Liver (tissue), 9 donors: ENCODE results near the gene MN1. TPM values are rescaled to one million over a fixed set of nuclear protein-coding genes. Genes with fewer than 3 reads are reported as not detected.

Experiments used
- DNase-seq: peaks from one replicate; pipeline ENCODE4 v3.0.0-alpha.2; 2017; ENCODE audit warnings: low spot score
- H3K27ac ChIP-seq, 2 donors: one replicate each; pipeline ENCODE4 v1.7.0; 2013; ENCODE audit warnings: inconsistent platforms in 2 of 2, low read length in 2 of 2, control low read depth in 1 of 2, low read depth in 1 of 2, mild to moderate bottlenecking in 1 of 2
- H3K27me3 ChIP-seq, 4 donors: one replicate each; pipeline versions ENCODE4 v1.6.1 to v1.7.0; 2013; ENCODE audit warnings: low read length in 3 of 4, inconsistent platforms in 1 of 4, mild to moderate bottlenecking in 1 of 4, moderate library complexity in 1 of 4; ENCODE audit not compliant: control insufficient read depth in 4 of 4, insufficient read depth in 4 of 4
- H3K36me3 ChIP-seq, 4 donors: one replicate each; pipeline versions ENCODE4 v1.6.1 to v1.7.0; 2013; ENCODE audit warnings: low read length in 3 of 4, mild to moderate bottlenecking in 3 of 4, low read depth in 1 of 4, moderate library complexity in 1 of 4; ENCODE audit not compliant: control insufficient read depth in 4 of 4, insufficient read depth in 3 of 4
- H3K4me1 ChIP-seq, 4 donors: one replicate each; pipeline versions ENCODE4 v1.6.1 to v1.7.0; 2013; ENCODE audit warnings: low read length in 3 of 4, mild to moderate bottlenecking in 3 of 4, moderate library complexity in 1 of 4; ENCODE audit not compliant: control insufficient read depth in 4 of 4, insufficient read depth in 4 of 4
- H3K4me3 ChIP-seq, 3 donors: one replicate each; pipeline versions ENCODE4 v1.6.1 to v1.7.0; 2013; ENCODE audit warnings: low read length in 3 of 3, control low read depth in 1 of 3, low read depth in 1 of 3, mild to moderate bottlenecking in 1 of 3
- H3K9ac ChIP-seq, 2 donors: one replicate each; pipeline ENCODE4 v1.7.0; 2013; ENCODE audit warnings: low read length in 2 of 2, mild to moderate bottlenecking in 2 of 2, moderate library complexity in 2 of 2, control low read depth in 1 of 2, low read depth in 1 of 2
- H3K9me3 ChIP-seq, 4 donors: one replicate each; pipeline versions ENCODE4 v1.6.1 to v1.7.0; 2013; ENCODE audit warnings: low read length in 3 of 4; ENCODE audit not compliant: control insufficient read depth in 4 of 4
- EGR1 ChIP-seq, 2 donors: IDR thresholded peaks; 2 replicates each; pipeline ENCODE4 v1.6.1; 2016 to 2018; ENCODE audit warnings: antibody characterized with exemption in 2 of 2, low read depth in 2 of 2
- FOXA1 ChIP-seq: IDR thresholded peaks from 2 replicates; pipeline ENCODE4 v1.6.1; 2016; ENCODE audit warnings: antibody characterized with exemption
- FOXA2 ChIP-seq: IDR thresholded peaks from 2 replicates; pipeline ENCODE4 v1.6.1; 2016; ENCODE audit warnings: antibody characterized with exemption
- GABPA ChIP-seq, 2 donors: IDR thresholded peaks in 1 of 2; conservative IDR thresholded peaks in 1 of 2; 2 replicates each; pipeline ENCODE4 v1.6.1; 2016; ENCODE audit warnings: antibody characterized with exemption in 2 of 2, mild to moderate bottlenecking in 1 of 2, moderate library complexity in 1 of 2
- HNF4A ChIP-seq, 2 donors: conservative IDR thresholded peaks; 2 replicates each; pipeline ENCODE4 v1.6.1; 2016; ENCODE audit warnings: antibody characterized with exemption in 2 of 2, mild to moderate bottlenecking in 2 of 2
- HNF4G ChIP-seq: IDR thresholded peaks from 2 replicates; pipeline ENCODE4 v1.6.1; 2016; ENCODE audit warnings: antibody characterized with exemption
- JUND ChIP-seq, 2 donors: IDR thresholded peaks; 2 replicates each; pipeline ENCODE4 v1.6.1; 2016; ENCODE audit warnings: antibody characterized with exemption in 2 of 2
- MAX ChIP-seq: IDR thresholded peaks from 2 replicates; pipeline ENCODE4 v1.6.1; 2016; ENCODE audit warnings: antibody characterized with exemption
- NR2F2 ChIP-seq: IDR thresholded peaks from 2 replicates; pipeline ENCODE4 v1.6.1; 2016; ENCODE audit warnings: antibody characterized with exemption
- RAD21 ChIP-seq, 2 donors: IDR thresholded peaks; 2 replicates each; pipeline ENCODE4 v1.6.1; 2016; ENCODE audit warnings: antibody characterized with exemption in 2 of 2, mild to moderate bottlenecking in 2 of 2
- REST ChIP-seq: IDR thresholded peaks from 2 replicates; pipeline ENCODE4 v1.6.1; 2016; ENCODE audit warnings: antibody characterized with exemption, mild to moderate bottlenecking
- SP1 ChIP-seq: IDR thresholded peaks from 2 replicates; pipeline ENCODE4 v1.6.1; 2018; ENCODE audit warnings: antibody characterized with exemption, mild to moderate bottlenecking
- TAF1 ChIP-seq: conservative IDR thresholded peaks from 2 replicates; pipeline ENCODE4 v1.6.1; 2016; ENCODE audit warnings: antibody characterized with exemption, mild to moderate bottlenecking
- YY1 ChIP-seq: IDR thresholded peaks from 2 replicates; pipeline ENCODE4 v1.6.1; 2016; ENCODE audit warnings: antibody characterized with exemption, mild to moderate bottlenecking
- ZBTB33 ChIP-seq: IDR thresholded peaks from 2 replicates; pipeline ENCODE4 v1.6.1; 2016; ENCODE audit warnings: antibody characterized with exemption
- WGBS: extraction: QIAGEN DNeasy Blood & Tissue Kit; methylation state at CpG from one replicate; pipeline ENCODE4 v1.1.7; 2013; 5-methylcytosine and 5-hydroxymethylcytosine counted together
- polyA plus RNA-seq, 2 donors: library from polyadenylated mRNA; stranded (reverse) in 1 of 2; unstranded in 1 of 2; fragments of 200-250 nt in 1 of 2; fragments of >200 nt in 1 of 2; fragmentation: Nextera tagmentation in 1 of 2; extraction: Ambion mirVana in 1 of 2; gene quantifications; one replicate each; pipeline versions ENCODE4 v1.2.1 to v1.2.3, GENCODE V29; 2013 to 2015
- total RNA-seq, 2 donors: library from RNA; depleted of rRNA; stranded (reverse); fragments of >200 nt; gene quantifications; one replicate each; pipeline ENCODE4 v1.2.3, GENCODE V29; 2014
- TF ChIP-seq, protein P1 (sequence below): fragments of 150-350 bp; IDR thresholded peaks from 2 replicates; pipeline ENCODE4 v1.5.1; 2017; ENCODE audit warnings: improper control_type of control experiment, low read depth, low read length; ENCODE audit not compliant: missing input control
- TF ChIP-seq, protein P2 (sequence below): IDR thresholded peaks from 2 replicates; pipeline ENCODE4 v1.6.1; 2016; ENCODE audit warnings: antibody characterized with exemption
- donor health status: healthy.
- donor health status: healthy.
- donor health status: healthy.
- donor health status: healthy.
- donor health status: healthy.

The MN1 gene
- total and polyA plus RNA-seq, 4 donors, result 0.10 to 0.33 (median 0.21) TPM

GRCh38 chr22:27705408-27706080 lies 96.0 kb downstream of the MN1 start:
- Histone ChIP-seq H3K36me3 (no peaks in the 10 kb centered on the region), H3K9ac (no peak overlapping the region), H3K4me3 (no peak overlapping the region), H3K27me3 (no peaks in the 10 kb centered on the region), H3K4me1 (no peaks in the 10 kb centered on the region), H3K27ac (no peak overlapping the region), H3K9me3 (peaks cover 3 to 9% (median 5%) of the 10 kb centered on the region in 4 donors)
- TF ChIP-seq MAX (no peak), TAF1 (no peak), GABPA (IDR thresholded peaks at IDR 0.05 in 1 of 2, conservative IDR thresholded peaks at IDR 0.05 in 1 of 2) (no peak), ZBTB33 (no peak), JUND (IDR thresholded peaks at IDR 0.05) (no peak), SP1 (no peak), FOXA2 (no peak), YY1 (no peak), RAD21 (IDR thresholded peaks at IDR 0.05) (no peak), NR2F2 (no peak), FOXA1 (no peak), EGR1 (IDR thresholded peaks at IDR 0.05; ENCODE audit: low read depth in 2 of 2) (no peak)
- DNase-seq, result no peak
- WGBS, result 62% methylated on average over 12 of the region's 12 CpGs

GRCh38 chr22:27704581-27704980 lies 97.0 kb downstream of the MN1 start:
- Histone ChIP-seq H3K27me3 (no peaks in the 10 kb centered on the region), H3K4me1 (no peaks in the 10 kb centered on the region), H3K9ac (no peak overlapping the region), H3K27ac (no peak overlapping the region), H3K9me3 (peaks cover 3 to 9% (median 5%) of the 10 kb centered on the region in 4 donors), H3K4me3 (no peak overlapping the region), H3K36me3 (no peaks in the 10 kb centered on the region)
- TF ChIP-seq RAD21 (IDR thresholded peaks at IDR 0.05) (no peak), JUND (IDR thresholded peaks at IDR 0.05) (no peak), SP1 (no peak), FOXA2 (no peak), ZBTB33 (no peak), REST (no peak), MAX (no peak), EGR1 (IDR thresholded peaks at IDR 0.05; ENCODE audit: low read depth in 2 of 2) (no peak), GABPA (IDR thresholded peaks at IDR 0.05 in 1 of 2, conservative IDR thresholded peaks at IDR 0.05 in 1 of 2) (no peak), TAF1 (no peak), YY1 (no peak), HNF4G (no peak), HNF4A (conservative IDR thresholded peaks at IDR 0.05) (no peak)
- TF ChIP-seq, protein P1, sequence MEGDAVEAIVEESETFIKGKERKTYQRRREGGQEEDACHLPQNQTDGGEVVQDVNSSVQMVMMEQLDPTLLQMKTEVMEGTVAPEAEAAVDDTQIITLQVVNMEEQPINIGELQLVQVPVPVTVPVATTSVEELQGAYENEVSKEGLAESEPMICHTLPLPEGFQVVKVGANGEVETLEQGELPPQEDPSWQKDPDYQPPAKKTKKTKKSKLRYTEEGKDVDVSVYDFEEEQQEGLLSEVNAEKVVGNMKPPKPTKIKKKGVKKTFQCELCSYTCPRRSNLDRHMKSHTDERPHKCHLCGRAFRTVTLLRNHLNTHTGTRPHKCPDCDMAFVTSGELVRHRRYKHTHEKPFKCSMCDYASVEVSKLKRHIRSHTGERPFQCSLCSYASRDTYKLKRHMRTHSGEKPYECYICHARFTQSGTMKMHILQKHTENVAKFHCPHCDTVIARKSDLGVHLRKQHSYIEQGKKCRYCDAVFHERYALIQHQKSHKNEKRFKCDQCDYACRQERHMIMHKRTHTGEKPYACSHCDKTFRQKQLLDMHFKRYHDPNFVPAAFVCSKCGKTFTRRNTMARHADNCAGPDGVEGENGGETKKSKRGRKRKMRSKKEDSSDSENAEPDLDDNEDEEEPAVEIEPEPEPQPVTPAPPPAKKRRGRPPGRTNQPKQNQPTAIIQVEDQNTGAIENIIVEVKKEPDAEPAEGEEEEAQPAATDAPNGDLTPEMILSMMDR, result no peak
- TF ChIP-seq, protein P2, sequence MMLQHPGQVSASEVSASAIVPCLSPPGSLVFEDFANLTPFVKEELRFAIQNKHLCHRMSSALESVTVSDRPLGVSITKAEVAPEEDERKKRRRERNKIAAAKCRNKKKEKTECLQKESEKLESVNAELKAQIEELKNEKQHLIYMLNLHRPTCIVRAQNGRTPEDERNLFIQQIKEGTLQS, result no peak
- WGBS, result 95% methylated on average over 6 of the region's 6 CpGs
- DNase-seq, result no peak
